Bronchial epithelial cell (primary cell): ENCODE results near the gene TAT. TPM values are rescaled to one million over a fixed set of nuclear protein-coding genes. Genes with fewer than 3 reads are reported as not detected.
"Not testable (repeated sequence)": the region's sequence is repeated elsewhere in the genome, so short reads cannot be mapped to it uniquely, and the experiment has no call there.

Source experiments
- DNase-seq: peaks from one replicate; pipeline ENCODE4 v3.0.0-alpha.2; 2010; ENCODE audit warnings: low read depth
- FAIRE-seq: peaks from 2 replicates; lab custom pipeline; 2011; peaks lifted over from hg19 to GRCh38; lab: Jason Lieb, UNC
- H3K27me3 ChIP-seq: 2 replicates; pipeline ENCODE4 v1.5.1; 2011; ENCODE audit warnings: low read length; ENCODE audit not compliant: control insufficient read depth, insufficient read depth
- H3K36me3 ChIP-seq: 2 replicates; pipeline ENCODE4 v1.5.1; 2011; ENCODE audit warnings: low read length; ENCODE audit not compliant: control insufficient read depth, insufficient read depth
- H3K4me3 ChIP-seq: 2 replicates; pipeline ENCODE4 v1.5.1; 2011; ENCODE audit warnings: mild to moderate bottlenecking, low read depth, low read length, control low read depth
- total RNA-seq: library from RNA; depleted of rRNA; stranded (reverse); fragments of >200 nt; gene quantifications from 2 replicates; pipeline ENCODE4 v1.2.1, GENCODE V29; 2014
- TF ChIP-seq, protein P1 (sequence below): IDR thresholded peaks from 2 replicates; pipeline ENCODE4 v1.5.1; 2011; ENCODE audit warnings: mild to moderate bottlenecking, moderate library complexity, low read length, control low read depth, inconsistent platforms; ENCODE audit not compliant: insufficient read depth, severe bottlenecking

Gene TAT
- total RNA-seq, 1 donor from 2014 or later = not detected

DNA sequence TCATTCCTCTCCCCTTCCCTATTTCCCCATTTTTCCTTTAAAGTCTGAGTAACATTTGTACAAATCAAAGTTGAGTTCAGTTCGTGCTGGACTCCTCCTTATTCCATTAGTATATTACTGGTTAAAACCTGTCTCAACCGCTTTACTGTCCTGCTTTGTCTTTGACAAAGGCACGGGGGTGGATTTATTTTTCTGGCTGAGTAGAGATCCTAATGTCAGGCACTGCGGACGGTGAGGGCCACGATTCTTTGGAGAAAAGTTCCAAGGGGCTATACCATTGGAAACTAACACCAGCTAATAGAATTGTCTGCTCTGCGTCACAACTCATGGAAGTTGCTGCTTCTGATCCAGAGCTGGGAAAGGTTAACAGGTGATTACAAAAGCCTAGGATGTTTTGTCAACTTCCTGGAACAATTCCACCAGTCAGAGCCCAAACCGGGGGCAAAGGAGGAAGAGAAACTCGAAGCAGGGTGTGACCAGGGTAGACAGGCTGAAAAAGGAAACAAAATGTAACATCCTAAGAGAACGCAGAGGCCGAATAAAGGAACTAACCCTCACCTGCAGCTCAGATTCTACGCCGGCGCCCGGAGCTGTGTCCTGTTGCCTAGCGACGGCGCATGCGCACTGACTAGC lies 12.4 kb downstream of the TAT start:
- DNase-seq (no peak), FAIRE-seq (no peak)
- H3K27me3 ChIP-seq = no peaks in the 10 kb centered on the region
- peak overlapping the region; percentile 54 for H3K4me3 ChIP-seq
- no peaks in the 10 kb centered on the region for H3K36me3 ChIP-seq
- TF ChIP-seq, protein P1, sequence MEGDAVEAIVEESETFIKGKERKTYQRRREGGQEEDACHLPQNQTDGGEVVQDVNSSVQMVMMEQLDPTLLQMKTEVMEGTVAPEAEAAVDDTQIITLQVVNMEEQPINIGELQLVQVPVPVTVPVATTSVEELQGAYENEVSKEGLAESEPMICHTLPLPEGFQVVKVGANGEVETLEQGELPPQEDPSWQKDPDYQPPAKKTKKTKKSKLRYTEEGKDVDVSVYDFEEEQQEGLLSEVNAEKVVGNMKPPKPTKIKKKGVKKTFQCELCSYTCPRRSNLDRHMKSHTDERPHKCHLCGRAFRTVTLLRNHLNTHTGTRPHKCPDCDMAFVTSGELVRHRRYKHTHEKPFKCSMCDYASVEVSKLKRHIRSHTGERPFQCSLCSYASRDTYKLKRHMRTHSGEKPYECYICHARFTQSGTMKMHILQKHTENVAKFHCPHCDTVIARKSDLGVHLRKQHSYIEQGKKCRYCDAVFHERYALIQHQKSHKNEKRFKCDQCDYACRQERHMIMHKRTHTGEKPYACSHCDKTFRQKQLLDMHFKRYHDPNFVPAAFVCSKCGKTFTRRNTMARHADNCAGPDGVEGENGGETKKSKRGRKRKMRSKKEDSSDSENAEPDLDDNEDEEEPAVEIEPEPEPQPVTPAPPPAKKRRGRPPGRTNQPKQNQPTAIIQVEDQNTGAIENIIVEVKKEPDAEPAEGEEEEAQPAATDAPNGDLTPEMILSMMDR = no peak

DNA sequence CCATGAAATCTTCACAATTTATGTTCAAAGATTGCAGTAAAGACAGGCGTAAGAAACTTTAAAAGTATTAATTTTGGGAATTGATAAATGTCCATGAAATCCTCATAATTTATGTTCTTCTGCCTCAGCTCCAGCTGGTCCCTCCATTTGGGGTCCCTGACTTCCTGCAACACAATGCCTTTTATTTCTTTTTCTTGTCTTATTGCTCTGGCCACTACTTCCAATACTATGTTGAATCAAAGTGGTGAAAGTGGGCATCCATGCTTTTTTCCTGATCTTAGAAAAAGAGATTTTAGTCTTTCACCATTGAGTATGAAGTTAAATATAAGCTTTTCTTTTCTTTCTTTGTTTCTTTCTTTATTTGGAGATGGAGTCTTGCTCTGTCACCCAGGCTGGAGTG lies 14.3 kb downstream of the TAT start:
- Histone ChIP-seq H3K27me3 (no peaks in the 10 kb centered on the region), H3K4me3 (no peak overlapping the region), H3K36me3 (no peaks in the 10 kb centered on the region)
- FAIRE-seq (no peak), DNase-seq (no peak)
- TF ChIP-seq, protein P1 = no peak

DNA sequence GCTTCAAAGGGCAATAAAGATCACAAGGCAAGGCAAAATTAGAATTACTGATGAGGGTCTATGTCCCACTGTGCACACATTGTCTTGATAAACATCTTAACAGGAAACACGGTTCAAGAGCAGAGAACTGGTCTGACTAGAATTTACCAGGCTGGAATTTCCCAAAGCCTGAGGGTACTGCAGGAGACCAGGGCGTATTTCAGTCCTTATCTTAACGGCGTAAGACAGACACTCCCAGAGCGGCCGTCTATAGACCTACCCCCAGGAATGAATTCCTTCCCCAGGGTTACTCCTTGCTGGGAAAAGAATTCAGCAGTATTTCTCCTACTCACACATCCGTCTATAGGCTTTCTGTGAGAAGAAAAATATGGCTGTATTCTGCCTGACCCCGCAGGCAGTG lies 15.0 kb downstream of the TAT start:
- not testable (repeated sequence) for H3K36me3 ChIP-seq, H3K4me3 ChIP-seq, FAIRE-seq, DNase-seq, H3K27me3 ChIP-seq

DNA sequence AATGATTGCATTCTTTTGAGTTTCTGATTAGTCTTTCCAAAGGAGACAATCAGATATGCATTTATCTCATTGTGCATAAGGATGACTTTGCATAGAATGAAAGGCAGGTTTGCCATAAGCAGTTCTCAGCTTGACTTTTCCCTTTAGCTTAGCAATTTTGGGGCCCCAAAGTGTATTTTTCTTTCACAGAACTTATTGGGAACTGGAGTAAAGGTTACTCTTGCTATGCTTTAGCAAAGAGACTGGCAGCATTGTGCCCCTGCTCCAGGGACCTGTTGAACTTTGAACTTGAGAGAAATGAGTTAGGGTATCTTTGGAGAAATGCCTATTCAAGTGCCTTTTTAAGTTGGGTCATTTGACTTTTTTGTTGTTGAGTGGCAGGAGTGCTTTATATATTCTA lies 17.0 kb downstream of the TAT start:
- H3K36me3 ChIP-seq = no peaks in the 10 kb centered on the region
- no peak for FAIRE-seq
- DNase-seq = no peak
- no peak overlapping the region for H3K4me3 ChIP-seq
- TF ChIP-seq, protein P1 = no peak
- no peaks in the 10 kb centered on the region for H3K27me3 ChIP-seq

DNA sequence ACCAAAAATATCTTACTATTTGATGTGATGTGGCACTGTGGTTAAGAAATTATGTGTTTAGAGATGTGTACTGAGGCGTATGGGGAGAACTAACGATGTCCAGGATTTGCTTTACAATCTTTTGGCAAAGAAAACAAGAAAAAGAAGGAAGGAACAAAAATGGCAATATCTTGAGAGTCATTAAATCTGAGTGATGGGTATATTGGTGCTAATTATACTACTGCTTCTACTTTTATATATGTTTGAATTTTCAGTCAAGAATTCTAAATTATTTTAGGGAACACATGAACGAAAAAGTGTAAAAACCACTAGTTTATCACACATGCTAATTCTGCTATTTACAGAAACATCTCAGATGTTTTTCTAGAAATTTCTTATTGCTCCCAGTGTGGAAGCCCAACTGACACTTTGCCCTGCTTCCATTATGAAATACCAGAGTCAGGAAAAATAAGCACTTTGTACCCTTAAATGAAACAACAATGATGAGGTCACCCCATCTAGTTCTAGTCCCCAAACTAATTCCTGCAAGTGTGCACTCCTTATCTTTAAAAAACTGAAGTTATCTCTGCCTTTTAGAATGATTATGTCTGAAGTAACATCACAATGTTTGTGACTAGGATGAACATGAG lies 18.8 kb downstream of the TAT start:
- FAIRE-seq (no peak), DNase-seq (no peak)
- Histone ChIP-seq H3K4me3 (no peak overlapping the region), H3K27me3 (no peaks in the 10 kb centered on the region), H3K36me3 (no peaks in the 10 kb centered on the region)
- TF ChIP-seq, protein P1 = no peak

DNA sequence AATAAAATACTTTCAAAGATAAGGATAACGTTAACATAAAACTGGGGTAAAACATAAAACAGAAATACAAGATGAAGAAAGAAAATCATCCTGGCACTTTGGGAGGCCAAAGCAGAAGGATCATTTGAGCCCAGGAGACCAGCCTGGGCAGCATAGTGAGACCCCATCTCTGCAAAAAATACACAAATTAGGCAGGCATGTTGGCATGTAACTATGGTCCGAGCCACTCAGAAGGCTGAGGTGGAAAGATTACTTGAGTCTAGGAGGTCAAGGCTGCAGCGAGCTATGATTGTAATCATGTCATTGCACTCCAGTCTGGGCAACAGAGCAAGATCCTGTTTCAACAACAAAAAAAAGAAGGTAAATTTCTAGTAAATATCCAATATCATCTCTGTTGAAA lies 19.6 kb downstream of the TAT start:
- Histone ChIP-seq H3K36me3 (no peaks in the 10 kb centered on the region), H3K4me3 (no peak overlapping the region), H3K27me3 (no peaks in the 10 kb centered on the region)
- DNase-seq (no peak), FAIRE-seq (no peak)
- TF ChIP-seq, protein P1 = no peak
